OCI-LY1 (cell line): ENCODE measurements around the gene AVP.

Experiments
- H2AFZ ChIP-seq: fragments of 200-600 bp; sonication (generic), shearing (Covaris generic); 2 replicates; pipeline ENCODE4 v1.6.0; 2014; ENCODE audit warnings: antibody characterized with exemption, mild to moderate bottlenecking, low read length
- H3F3A ChIP-seq: fragments of 200-600 bp; sonication (generic), shearing (Covaris generic); 2 replicates; pipeline ENCODE4 v1.6.0; 2014; ENCODE audit warnings: mild to moderate bottlenecking, antibody characterized with exemption, low read length, moderate library complexity; ENCODE audit not compliant: insufficient read depth
- H3K27ac ChIP-seq: fragments of 200-600 bp; sonication (generic); 2 replicates; pipeline ENCODE4 v1.5.1; 2014; ENCODE audit warnings: low read length, mixed run types, mild to moderate bottlenecking, low read depth; ENCODE audit not compliant: poor library complexity, severe bottlenecking
- H3K27me3 ChIP-seq: fragments of 200-600 bp; sonication (generic); 2 replicates; pipeline ENCODE4 v1.6.0; 2014; ENCODE audit warnings: antibody characterized with exemption, mild to moderate bottlenecking, low read length, moderate library complexity; ENCODE audit not compliant: insufficient read depth
- H3K36me3 ChIP-seq: fragments of 200-600 bp; sonication (generic); 2 replicates; pipeline ENCODE4 v1.6.1; 2014; ENCODE audit warnings: mild to moderate bottlenecking, antibody characterized with exemption, low read length, moderate library complexity, mixed read lengths; ENCODE audit not compliant: insufficient read depth
- H3K4me1 ChIP-seq: fragments of 200-600 bp; sonication (generic); 2 replicates; pipeline ENCODE4 v1.5.1; 2014; ENCODE audit warnings: mild to moderate bottlenecking, low read length, moderate library complexity; ENCODE audit not compliant: insufficient read depth, severe bottlenecking
- H3K4me2 ChIP-seq: fragments of 200-600 bp; sonication (generic), shearing (Covaris generic); 2 replicates; pipeline ENCODE4 v1.6.1; 2014; ENCODE audit warnings: low read length
- H3K4me3 ChIP-seq: fragments of 200-600 bp; sonication (generic); 2 replicates; pipeline ENCODE4 v1.5.1; 2014; ENCODE audit warnings: low read length, low read depth, mild to moderate bottlenecking, mixed read lengths; ENCODE audit not compliant: poor library complexity, severe bottlenecking
- H3K79me2 ChIP-seq: fragments of 200-600 bp; shearing (Covaris generic); 2 replicates; pipeline ENCODE4 v1.6.1; 2016; ENCODE audit warnings: mixed run types, low read length, mixed read lengths; ENCODE audit not compliant: insufficient read depth
- H3K9ac ChIP-seq: fragments of 200-600 bp; sonication (generic), shearing (Covaris generic); 2 replicates; pipeline ENCODE4 v1.6.1; 2014; ENCODE audit warnings: mild to moderate bottlenecking, low read length, mixed read lengths
- H3K9me2 ChIP-seq: fragments of 200-600 bp; sonication (generic), shearing (Covaris generic); 2 replicates; pipeline ENCODE4 v1.6.1; 2014; ENCODE audit warnings: low read depth, mild to moderate bottlenecking, low read length, mixed read lengths
- H3K9me3 ChIP-seq: fragments of 200-600 bp; shearing (Covaris generic); 2 replicates; pipeline ENCODE4 v1.6.1; 2014; ENCODE audit warnings: low read length, mixed read lengths
- H4K20me1 ChIP-seq: fragments of 200-600 bp; sonication (generic), shearing (Covaris generic); 2 replicates; pipeline ENCODE4 v1.6.0; 2016; ENCODE audit warnings: mild to moderate bottlenecking, low read length; ENCODE audit not compliant: insufficient read depth
- EZH2 ChIP-seq: fragments of 200-600 bp; sonication (generic), shearing (Covaris generic); IDR thresholded peaks from 2 replicates; pipeline ENCODE4 v1.8.0; 2017; ENCODE audit warnings: borderline replicate concordance, mixed run types, mild to moderate bottlenecking, antibody characterized with exemption, low read length, moderate library complexity, mixed read lengths
- TF ChIP-seq, protein P1 (sequence below): fragments of 200-600 bp; sonication (generic), shearing (Covaris generic); IDR thresholded peaks from 2 replicates; pipeline ENCODE4 v1.5.1; 2017; ENCODE audit warnings: mild to moderate bottlenecking, antibody characterized with exemption, low read length, moderate library complexity, mixed read lengths

Gene AVP

DNA sequence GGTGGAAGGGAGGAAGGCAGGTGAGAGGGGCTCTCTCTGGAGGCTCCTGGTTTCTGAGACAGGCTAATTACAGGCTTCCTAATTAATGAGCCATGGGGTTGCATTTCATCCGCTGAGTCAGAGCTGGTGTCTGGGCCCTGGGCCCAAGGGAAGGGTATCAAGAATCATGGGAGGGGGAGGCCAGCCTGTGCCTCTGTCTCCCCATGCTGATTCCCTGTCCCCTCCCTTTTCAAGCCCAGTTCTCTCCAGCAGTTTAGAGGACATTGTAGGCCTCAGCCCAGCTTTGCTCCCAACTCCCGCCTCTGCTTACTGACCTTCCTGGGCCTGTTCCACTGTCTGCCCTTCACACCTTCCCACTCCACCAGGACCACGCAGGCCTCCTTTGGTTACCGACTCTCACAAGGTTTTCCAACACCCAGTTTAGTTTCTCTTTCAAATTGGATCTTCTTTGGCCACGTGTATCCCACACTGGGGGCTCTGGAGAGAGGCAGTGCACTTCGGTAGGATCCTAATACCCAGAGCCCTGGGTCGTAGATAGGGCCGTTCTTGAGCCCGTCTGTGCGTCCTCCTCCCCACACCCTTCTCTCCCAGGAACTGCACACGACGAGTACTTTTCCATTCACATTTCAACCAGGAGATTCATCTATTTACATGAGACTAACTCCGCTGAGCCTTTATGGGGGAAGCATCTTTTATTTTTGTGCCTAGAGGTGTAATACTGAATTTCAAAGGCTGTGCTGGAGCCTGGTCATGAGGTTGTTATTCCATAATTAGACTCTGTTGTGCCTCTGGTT is 18.2 kb upstream of the AVP start:
- no peaks in the 10 kb centered on the region for H3K9me2 ChIP-seq
- no peaks in the 10 kb centered on the region for H3K4me1 ChIP-seq
- H3K9ac ChIP-seq = no peak overlapping the region
- H3K4me3 ChIP-seq = no peak overlapping the region
- H2AFZ ChIP-seq = no peak overlapping the region
- H4K20me1 ChIP-seq = no peaks in the 10 kb centered on the region
- no peaks in the 10 kb centered on the region for H3K36me3 ChIP-seq
- no peaks in the 10 kb centered on the region for H3K9me3 ChIP-seq
- no peaks in the 10 kb centered on the region for H3K27me3 ChIP-seq
- H3K27ac ChIP-seq = no peak overlapping the region
- no peaks in the 10 kb centered on the region for H3K79me2 ChIP-seq
- H3F3A ChIP-seq = no peaks in the 10 kb centered on the region
- H3K4me2 ChIP-seq = no peak overlapping the region
- no peak for TF ChIP-seq EZH2
- TF ChIP-seq, protein P1, sequence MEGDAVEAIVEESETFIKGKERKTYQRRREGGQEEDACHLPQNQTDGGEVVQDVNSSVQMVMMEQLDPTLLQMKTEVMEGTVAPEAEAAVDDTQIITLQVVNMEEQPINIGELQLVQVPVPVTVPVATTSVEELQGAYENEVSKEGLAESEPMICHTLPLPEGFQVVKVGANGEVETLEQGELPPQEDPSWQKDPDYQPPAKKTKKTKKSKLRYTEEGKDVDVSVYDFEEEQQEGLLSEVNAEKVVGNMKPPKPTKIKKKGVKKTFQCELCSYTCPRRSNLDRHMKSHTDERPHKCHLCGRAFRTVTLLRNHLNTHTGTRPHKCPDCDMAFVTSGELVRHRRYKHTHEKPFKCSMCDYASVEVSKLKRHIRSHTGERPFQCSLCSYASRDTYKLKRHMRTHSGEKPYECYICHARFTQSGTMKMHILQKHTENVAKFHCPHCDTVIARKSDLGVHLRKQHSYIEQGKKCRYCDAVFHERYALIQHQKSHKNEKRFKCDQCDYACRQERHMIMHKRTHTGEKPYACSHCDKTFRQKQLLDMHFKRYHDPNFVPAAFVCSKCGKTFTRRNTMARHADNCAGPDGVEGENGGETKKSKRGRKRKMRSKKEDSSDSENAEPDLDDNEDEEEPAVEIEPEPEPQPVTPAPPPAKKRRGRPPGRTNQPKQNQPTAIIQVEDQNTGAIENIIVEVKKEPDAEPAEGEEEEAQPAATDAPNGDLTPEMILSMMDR = no peak

DNA sequence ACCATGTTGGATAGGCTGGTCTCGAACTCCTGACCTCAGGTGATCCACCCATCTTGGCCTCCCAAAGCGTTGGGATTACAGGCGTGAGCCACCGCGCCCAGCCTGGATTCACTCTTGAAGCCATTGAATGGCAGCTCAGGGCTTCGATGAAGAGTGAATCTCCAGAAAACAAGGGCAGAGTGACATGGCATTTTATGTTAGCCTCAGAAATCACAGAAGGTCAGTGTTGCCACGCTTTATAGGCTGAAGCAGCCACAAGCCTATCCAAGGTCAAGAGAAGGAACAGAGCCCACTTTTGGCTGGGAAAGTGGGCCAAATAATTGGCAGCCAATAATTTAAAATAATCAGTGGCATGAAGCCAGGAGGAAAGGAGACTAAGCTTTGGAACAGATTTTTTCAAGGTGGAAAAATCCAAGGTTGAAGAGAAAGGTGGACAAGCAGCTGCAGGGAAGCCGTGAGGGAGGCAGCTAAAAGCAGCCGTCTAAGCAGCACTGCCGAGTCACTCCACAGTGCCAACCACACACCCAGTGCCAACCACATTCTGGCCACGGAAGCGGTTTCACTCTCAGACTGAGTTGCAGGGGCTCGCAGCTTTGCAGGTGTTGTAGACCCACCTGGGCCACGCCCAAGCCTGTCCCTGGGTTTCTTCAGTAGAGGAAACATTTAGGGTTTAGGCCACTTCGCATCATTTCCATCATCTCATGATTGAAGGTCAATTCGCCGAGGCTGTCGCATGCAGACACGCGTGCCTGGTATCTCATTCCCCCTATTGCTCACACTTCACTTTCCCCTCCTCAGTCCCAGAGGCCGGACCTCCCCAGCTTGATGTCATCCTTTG is 17.4 kb upstream of the AVP start:
- H3K4me1 ChIP-seq = no peaks in the 10 kb centered on the region
- no peaks in the 10 kb centered on the region for H4K20me1 ChIP-seq
- no peak overlapping the region for H3K4me3 ChIP-seq
- H3K36me3 ChIP-seq = no peaks in the 10 kb centered on the region
- H3K9me3 ChIP-seq = no peaks in the 10 kb centered on the region
- H3K9ac ChIP-seq = no peak overlapping the region
- H3K27me3 ChIP-seq = no peaks in the 10 kb centered on the region
- TF ChIP-seq, protein P1 = no peak
- no peak for TF ChIP-seq EZH2
- no peak overlapping the region for H2AFZ ChIP-seq
- no peaks in the 10 kb centered on the region for H3K79me2 ChIP-seq
- H3K4me2 ChIP-seq = no peak overlapping the region
- no peak overlapping the region for H3K27ac ChIP-seq
- H3K9me2 ChIP-seq = no peaks in the 10 kb centered on the region
- no peaks in the 10 kb centered on the region for H3F3A ChIP-seq

DNA sequence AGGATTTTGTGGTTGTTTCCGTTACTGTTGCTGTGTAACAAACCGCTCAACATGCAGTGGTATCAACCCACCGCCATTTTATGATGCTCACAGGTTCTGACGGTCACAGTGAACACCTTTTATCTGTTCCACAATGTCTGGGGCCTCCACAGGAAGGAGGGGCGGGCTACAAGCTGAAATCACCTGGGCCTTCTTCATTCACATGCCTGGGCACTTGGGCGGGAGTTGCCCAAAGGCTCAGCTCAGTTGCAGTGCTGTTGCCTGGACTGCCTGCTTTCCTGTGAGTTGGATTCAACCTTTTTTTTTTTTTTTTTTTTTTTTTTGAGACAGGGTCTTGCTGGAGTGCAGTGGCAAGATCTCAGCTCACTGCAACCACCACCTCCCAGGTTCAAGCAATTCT is 16.7 kb upstream of the AVP start:
- H3K9ac ChIP-seq = no peak overlapping the region

More for the DNA sequence above, 16.7 kb upstream of the AVP start:
- Histone ChIP-seq H3F3A (no peaks in the 10 kb centered on the region), H3K9me3 (no peaks in the 10 kb centered on the region), H4K20me1 (no peaks in the 10 kb centered on the region), H2AFZ (no peak overlapping the region), H3K4me1 (no peaks in the 10 kb centered on the region), H3K4me2 (no peak overlapping the region), H3K27me3 (no peaks in the 10 kb centered on the region), H3K27ac (no peak overlapping the region), H3K36me3 (no peaks in the 10 kb centered on the region), H3K79me2 (no peaks in the 10 kb centered on the region), H3K9me2 (no peaks in the 10 kb centered on the region), H3K4me3 (no peak overlapping the region)
- TF ChIP-seq EZH2 = no peak
- TF ChIP-seq, protein P1 = no peak
